GM23338 (cell line): Measurements from ENCODE around the gene TMCO4.

Experiments used
- CREB1 ChIP-seq: fragments of 250-450 bp; sonication (Bioruptor Pico); IDR thresholded peaks from 2 replicates; pipeline ENCODE4 v1.5.0; 2020; ENCODE audit warnings: low read depth, mild to moderate bottlenecking, moderate library complexity
- EZH2 ChIP-seq: fragments of 200-600 bp; sonication (generic); IDR thresholded peaks from one replicate; pipeline ENCODE4 v1.8.0; 2017; ENCODE audit warnings: antibody characterized with exemption, mild to moderate bottlenecking, low read depth; ENCODE audit not compliant: unreplicated experiment
- TF ChIP-seq, protein P1 (sequence below), 2 experiments: fragments of 200-600 bp in 1 of 2; sonication (generic) in 1 of 2; conservative IDR thresholded peaks; 2 replicates each; pipeline versions ENCODE4 v1.5.1 to v1.6.1; 2016 to 2017; ENCODE audit warnings: antibody characterized with exemption in 2 of 2, low read depth in 2 of 2, mild to moderate bottlenecking in 2 of 2, moderate library complexity in 1 of 2
- TF ChIP-seq, protein P2 (sequence below): IDR thresholded peaks from 2 replicates; pipeline ENCODE4 v1.6.1; 2016; ENCODE audit warnings: antibody characterized with exemption

DNA sequence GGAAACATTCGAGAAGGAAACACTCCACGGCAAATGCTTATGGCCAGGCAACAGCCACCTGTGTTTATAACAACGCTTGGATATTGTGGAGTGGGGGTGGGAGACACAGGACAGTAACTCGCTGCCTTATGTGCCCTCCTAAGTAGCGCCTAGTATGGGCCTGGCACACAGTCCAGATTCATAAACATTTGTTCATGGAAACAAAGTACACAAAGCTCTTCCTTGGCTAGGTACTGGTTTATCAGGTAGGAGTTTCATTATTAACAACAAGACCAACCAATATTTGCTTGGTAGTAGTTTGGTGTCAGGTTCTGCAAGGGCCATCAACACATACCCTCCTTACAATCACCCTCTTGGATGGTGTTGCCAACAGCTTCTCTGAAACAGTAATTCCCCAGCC lies 23.4 kb downstream of the TMCO4 start:
- TF ChIP-seq CREB1 (no peak), EZH2 (no peak)
- TF ChIP-seq, protein P1, sequence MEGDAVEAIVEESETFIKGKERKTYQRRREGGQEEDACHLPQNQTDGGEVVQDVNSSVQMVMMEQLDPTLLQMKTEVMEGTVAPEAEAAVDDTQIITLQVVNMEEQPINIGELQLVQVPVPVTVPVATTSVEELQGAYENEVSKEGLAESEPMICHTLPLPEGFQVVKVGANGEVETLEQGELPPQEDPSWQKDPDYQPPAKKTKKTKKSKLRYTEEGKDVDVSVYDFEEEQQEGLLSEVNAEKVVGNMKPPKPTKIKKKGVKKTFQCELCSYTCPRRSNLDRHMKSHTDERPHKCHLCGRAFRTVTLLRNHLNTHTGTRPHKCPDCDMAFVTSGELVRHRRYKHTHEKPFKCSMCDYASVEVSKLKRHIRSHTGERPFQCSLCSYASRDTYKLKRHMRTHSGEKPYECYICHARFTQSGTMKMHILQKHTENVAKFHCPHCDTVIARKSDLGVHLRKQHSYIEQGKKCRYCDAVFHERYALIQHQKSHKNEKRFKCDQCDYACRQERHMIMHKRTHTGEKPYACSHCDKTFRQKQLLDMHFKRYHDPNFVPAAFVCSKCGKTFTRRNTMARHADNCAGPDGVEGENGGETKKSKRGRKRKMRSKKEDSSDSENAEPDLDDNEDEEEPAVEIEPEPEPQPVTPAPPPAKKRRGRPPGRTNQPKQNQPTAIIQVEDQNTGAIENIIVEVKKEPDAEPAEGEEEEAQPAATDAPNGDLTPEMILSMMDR (conservative IDR thresholded peaks at IDR 0.05; ENCODE audit: low read depth in 2 of 2): no peak
- TF ChIP-seq, protein P2, sequence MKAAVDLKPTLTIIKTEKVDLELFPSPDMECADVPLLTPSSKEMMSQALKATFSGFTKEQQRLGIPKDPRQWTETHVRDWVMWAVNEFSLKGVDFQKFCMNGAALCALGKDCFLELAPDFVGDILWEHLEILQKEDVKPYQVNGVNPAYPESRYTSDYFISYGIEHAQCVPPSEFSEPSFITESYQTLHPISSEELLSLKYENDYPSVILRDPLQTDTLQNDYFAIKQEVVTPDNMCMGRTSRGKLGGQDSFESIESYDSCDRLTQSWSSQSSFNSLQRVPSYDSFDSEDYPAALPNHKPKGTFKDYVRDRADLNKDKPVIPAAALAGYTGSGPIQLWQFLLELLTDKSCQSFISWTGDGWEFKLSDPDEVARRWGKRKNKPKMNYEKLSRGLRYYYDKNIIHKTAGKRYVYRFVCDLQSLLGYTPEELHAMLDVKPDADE: no peak
